Measurements from ENCODE around the gene C14orf119. TPM values are rescaled to one million over a fixed set of nuclear protein-coding genes. Genes with fewer than 3 reads are reported as not detected.

Gene C14orf119, protein sequence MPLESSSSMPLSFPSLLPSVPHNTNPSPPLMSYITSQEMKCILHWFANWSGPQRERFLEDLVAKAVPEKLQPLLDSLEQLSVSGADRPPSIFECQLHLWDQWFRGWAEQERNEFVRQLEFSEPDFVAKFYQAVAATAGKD
- 10 to 100 TPM; 47.0 to 53.8 TPM for total RNA-seq
- long read RNA-seq, transcript C14orf119-201 (2 exons, 3,660 nt): major isoform, 64 of 70 reads
- long read RNA-seq, partial matches to known transcripts: 0 of 70 reads
- long read RNA-seq, other reads (novel, unspliced or antisense): 6 of 70 reads

DNA sequence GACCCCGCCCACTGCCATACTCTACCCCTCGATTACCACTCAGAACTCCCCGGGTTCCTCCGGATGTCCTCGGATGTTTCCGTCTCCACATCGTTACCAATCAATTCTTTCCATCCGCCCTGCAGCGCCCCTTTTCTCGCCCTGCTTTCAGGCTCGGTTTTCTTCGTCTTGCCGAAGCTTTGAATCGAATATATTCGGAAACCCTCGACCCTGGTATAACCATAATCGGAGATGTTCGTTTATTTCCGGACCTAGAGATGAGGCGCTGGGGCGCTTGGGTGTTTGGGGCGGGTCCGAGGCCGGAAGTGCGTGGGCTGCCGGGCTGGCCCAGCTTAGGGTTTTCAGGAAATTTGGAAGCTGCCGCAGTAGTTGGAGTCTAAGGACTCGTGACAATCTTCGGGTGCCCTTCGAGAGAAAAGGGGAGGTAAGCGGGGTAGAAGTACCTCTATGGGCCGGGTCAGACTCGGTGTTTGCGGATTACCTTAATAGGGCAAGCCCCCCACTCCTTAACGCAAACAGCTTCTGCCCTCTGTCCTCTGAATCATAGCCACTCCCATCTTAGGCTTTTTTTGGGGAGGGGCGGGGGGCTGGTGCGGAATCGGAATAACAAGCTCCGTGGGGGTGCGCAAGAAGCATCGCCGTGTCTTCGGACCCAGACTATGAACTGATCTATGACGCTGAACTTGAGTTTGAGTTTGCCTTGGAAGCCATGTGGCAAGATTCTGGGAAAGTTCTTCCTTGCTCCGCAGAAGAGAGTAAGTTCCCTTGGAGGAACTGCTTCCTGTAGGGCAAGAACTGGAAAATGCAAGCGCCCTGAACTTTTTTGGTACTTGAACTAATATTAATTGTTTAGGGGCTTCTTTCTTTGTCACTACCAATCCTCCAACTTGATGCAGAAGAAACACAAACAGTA lies at the start of gene C14orf119:
TSS of gene C14orf119 (plus strand) at position 310 of the 913 bp plus-strand sequence. CDS start 2,154 bp downstream, outside the sequence.
- ATAC-seq: peak; percentile 86
- intact Hi-C loops (cut with DNase I, micrococcal nuclease): no loop called here
- DNase-seq: peak; percentile 100

DNA sequence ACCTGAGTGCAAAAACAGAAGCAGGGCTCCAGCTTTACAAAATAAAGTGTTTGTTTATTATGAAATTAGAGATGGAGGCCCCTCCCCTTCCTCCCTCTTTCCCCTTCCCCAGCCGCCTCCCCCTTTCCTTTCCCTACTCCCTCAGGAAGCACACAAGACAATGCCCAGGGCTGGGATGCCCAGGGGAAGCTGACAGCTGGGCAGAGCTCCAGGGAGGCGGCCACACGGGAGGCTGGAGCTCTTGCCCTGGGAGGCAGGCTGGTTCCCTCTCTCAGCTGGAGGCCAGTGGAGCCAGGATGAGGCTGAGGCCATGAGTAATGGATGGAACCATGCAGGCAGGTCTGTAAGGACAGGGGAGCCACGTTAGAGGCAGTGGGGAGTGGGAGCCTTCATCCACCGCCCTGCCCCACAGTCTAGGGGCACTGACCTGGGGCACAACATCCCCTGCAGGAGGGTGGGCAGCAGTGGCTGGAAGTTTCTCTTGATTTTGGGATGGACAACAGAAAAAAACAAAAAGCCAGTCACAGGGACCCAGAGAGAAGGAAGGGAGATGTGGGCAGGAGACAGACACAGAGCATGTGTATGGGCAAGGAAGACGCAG lies 48.2 kb upstream of the C14orf119 start:
- intact Hi-C loops (cut with DNase I, micrococcal nuclease): no loop called here
- ATAC-seq: no peak
- no peak for DNase-seq

DNA sequence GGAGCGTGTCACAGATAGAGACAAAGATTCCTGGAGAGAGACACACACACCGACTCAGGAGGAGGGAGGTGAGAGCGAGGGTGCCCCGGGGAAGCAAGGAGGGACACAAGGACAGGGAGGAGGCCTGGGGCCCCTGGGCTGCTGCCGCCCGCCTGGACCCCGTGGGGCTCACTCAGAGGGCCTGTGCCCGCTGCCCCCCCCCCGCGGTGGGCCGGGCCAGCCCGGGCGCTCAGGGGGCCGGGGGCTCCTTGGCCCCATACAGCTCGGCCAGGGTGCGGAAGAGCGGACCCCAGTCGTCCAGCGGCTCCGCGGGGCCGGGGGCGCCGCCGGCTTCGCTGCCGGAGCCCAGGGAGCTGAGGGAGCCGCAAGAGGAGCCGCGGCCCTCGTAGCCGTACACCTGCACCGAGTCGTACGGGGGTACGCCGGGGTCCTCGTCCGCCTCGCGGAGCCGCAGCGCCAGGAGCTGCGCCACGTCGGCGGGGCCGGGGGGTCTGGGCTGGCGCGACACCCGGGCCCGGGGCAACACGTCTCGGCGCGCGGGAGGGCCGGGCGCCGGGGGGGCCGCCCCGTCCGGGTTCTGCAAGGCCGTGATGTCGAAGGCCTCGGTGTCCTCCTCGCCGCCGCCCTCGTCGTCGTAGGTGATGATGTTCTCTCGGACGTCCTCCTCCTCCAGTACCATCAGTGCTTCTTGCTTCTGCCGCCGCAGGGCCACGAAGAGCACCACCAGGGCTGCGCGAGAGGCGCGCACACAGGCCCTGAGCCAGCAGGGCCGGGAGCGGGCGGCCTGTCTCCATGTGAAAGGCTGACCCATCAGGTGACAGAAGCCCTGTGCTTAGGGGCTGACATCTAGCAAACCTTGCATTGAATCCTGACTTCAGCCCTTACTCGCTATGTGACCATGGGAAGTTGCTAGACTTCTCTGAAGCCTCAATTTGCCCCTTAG lies 47.3 kb upstream of the C14orf119 start:
- ATAC-seq (no peak), DNase-seq (no peak)
- intact Hi-C loops (cut with DNase I, micrococcal nuclease): no loop called here

DNA sequence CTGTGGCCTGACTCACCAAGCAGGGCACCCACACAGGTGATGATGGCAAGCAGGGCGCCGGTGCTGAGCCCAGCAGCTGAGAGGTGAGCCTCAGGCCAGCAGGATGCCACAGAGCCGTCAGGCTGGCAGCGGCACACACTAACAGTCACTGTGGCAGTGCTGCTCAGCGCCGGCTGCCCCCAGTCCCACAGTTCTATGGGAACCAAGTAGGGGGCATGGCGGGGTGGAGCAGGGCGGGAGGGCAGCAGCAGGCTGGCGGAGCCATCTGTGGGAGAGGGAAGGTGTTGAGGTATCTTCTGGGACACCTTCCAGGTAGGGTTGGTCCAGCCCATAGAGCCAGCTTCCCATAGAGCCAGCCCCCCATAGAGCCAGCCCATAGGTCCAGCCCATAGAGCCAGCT lies 46.3 kb upstream of the C14orf119 start:
- ATAC-seq (no peak), DNase-seq (no peak)
- intact Hi-C loops (cut with DNase I, micrococcal nuclease): no loop called here

DNA sequence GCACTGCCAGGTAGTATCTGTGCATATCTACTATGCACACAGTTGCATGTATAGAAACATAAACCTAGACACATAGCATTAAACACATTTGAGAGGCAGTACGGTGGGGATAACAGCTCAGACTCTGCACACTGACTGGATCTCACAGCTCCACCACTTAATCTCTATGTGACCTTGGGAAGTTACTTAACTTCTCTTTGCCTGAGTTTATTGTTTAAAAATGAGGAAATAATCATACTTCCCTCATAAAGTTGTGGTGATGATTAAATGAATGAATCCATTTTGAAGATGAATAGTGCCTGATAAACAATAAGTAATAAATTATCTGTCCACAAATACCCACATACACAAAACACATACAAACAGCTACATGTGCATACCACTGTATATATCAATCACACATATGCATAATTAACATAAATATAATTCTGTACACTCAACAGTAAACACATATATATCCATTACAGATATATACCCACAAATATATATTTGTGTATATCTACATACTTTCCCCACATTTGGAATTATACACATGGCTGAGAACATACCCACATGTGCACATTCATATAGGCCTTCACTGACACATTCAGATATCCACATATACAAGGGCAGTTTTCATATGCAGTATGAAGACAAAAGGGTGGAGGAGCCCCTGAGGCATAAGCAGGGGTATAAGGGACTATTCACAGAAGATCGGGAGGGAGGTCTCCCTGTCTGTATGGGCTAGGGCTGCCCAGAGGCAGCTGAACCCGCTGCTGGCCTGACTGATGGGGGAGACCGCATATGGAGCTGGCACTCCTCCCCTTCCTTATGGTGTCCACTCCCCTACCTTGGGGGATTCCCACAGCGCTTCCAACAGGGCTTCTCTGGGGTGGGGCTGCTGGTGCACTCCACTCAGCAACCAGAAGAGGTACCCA lies 43.9 kb upstream of the C14orf119 start:
- DNase-seq: no peak
- no peak for ATAC-seq
- intact Hi-C loops (cut with DNase I, micrococcal nuclease): no loop called here

DNA sequence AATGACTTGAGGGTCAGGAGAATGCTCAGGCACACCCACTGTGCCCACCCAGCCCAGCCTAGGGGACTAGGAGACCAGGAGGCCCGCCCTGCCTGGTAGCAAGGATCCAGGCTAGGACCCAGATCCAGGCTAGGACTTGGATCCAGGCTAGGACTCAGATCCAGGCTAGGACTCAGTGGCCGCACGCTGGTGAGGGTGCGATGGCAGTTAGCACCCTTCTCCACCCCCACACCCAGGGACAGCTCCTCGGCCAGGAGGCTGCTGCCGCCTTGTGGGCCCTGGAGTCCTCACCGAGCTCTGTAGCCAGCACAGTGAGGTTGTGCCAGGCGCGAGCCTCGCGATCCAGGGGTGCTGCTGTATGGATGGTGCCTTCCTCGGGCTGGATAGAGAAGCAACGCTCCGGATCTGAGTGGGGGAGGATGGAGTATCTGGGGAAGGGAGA lies 43.1 kb upstream of the C14orf119 start:
- intact Hi-C loops (cut with DNase I, micrococcal nuclease): no loop called here
- no peak for DNase-seq
- ATAC-seq: no peak

DNA sequence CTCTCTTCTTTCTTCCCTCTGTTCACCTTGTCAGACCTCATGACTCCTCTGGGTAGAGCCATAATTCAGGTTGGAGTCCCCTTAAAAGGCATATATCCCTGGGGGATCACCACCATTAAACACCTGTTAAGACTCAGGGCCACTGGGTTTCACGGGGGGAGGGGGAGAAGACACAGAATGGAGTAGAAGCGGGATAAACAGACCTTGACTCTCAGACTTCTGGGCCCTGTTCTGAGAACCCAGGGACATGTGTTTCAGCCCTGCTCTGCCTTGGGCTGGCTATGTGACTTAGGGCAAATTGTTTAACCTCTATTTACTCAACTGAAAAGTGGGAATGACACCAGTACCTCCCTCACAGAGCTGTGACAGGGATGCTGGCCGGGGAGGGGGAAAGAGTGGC lies 42.6 kb upstream of the C14orf119 start:
- intact Hi-C loops (cut with DNase I, micrococcal nuclease): no loop called here
- no peak for DNase-seq
- no peak for ATAC-seq

DNA sequence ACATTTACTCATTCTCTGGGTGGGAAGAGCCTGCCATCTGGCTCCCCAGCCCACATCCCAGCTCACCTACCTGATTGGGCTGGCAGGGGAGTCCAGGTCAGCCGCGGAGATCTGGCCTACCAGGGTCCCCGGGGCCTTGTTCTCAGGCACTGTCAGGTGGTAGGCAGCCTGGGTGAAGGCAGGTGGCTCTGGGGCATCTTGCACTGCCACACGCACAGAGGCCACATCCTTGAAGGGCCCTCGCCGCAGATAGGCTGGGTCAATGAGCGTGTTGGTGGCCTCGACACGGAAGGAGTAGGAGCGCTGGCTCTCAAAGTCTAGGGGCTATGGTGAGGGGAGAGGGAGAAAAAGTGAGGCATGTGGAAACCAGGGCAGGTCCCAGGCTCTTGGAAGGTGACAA lies 41.9 kb upstream of the C14orf119 start:
- DNase-seq (no peak), ATAC-seq (no peak)
- intact Hi-C loops (cut with DNase I, micrococcal nuclease): no loop called here

DNA sequence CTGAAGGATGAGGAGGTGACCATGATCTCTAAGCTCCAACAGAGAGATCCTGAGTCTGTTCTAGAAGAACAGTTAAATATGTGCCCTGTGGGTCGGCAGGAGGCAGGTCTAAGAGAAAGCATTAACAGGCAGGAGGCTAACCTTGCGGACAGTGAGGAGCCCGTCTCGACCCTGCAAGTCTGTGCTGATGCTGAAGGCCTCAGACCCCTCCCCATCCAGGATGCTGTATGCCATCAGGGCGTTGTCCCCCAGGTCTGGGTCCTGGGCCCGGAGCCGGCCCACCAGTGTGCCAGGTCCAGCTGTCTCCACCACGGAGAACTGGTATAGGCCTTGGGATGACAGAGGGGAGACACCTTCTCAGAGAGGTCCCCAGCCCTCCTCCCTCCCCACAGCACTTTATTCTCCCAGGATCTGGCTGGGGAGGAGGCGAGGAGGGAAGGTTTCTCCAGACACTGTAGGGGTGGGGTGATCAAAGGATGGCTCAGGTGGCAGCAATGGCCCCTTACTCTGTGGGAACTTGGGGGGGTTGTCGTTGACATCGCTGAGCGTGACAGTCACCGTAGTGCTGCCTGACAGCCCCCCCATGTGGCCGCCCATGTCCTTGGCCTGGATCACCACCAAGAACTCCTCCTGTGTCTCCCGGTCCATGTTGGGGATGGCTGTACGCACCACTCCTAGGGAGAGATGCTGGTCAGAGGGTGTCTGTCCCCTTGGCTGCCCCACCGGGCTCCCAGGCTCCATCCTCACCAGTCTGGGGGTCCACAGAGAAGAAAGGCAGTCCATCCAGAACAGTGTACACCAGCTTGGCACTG lies 41.1 kb upstream of the C14orf119 start:
- intact Hi-C loops (cut with DNase I, micrococcal nuclease): no loop called here
- no peak for DNase-seq
- no peak for ATAC-seq

DNA sequence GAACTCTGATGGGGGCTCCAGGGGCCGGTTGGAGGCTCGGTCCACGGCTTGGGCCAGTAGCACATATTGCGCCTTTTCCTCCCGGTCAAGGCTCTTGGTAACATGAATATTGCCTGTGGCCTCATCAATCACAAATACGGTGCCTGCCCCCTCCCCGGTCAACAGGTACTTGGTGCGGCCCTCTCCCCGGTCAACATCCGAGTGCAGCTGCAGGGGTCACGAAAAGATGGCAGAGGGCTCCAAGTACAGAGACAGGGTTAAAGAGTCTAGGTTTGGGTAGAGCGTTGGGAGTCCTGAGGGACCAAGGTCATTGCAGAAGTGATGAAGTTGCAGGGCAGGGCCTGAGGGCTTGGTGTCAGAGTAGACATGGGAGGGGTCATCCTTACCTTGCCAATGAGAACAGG lies 40.2 kb upstream of the C14orf119 start:
- intact Hi-C loops (cut with DNase I, micrococcal nuclease): loop anchor here in 1 of 2 donors (5.0 kb wide), 1 partner anchor 68 kb away; no protein-coding TSS in a partner anchor
- ATAC-seq (no peak), DNase-seq (no peak)

DNA sequence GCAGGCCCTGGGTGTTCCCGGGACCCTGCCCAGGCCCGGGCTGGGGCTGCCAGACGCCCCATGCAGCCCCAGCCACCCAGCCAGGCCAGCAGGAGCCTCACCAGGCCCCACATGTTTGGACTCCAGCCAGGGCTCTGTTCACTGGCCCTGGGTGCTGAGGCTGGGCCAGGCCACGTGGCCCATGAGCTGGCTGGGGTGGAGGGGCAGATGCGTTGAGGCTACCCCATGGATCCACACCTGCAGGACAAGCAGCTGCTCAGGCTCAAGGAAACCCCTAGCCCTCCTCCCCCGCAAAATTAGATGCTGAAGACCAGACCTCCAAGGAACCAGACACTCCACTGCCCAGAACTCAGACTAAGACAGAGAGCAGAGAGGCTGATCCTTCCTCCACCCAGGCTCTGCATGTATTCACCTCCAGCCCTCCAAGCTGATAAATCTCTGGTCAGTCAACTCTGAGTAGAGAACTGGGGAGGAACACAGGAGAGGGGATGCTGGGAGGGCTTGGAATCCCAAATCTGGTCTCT lies 39.6 kb upstream of the C14orf119 start:
- intact Hi-C loops (cut with DNase I, micrococcal nuclease): loop anchor here (2.0 to 5.0 kb wide), 2 partner anchors 68 to 69 kb away; no protein-coding TSS in a partner anchor
- no peak for ATAC-seq
- no peak for DNase-seq

DNA sequence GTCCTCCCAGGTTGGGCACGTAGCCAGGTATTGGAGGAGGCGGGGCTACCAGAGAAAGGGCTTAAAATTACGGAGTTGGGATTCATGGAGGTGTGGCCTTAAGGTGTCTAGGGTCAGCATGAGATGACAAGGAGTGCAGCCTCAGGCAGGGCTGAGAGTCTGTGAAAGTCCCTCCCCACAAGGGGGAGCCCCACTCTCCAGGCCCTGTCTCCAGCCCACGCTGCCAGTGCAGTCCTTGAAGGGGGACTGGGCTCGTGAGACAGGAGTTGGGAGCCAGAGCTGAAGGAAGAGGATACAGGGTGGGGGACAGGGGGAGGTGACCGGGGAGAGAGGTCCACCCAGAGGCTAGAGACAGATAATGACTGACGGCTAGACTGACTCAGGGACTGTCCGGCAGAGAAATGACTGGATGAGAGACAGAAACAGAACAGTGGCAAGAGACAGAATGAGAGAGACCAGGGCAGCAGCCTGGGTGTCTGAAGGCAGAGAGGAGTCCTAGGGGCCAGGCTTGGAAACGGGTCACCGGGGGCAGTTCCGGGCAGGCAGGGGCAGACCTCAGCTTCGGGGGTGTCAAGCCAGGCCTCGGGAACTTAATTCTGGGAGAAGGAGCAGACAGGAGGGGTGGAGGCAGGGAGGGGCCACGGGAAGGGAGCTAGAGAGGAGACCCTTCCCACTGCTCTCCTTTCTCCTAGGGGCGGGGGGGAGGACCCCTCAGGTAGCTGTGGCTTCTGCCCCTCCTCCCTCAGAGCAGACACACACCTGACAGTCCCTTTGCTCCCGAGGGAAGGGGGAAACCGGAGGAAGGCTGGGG lies 39.0 kb upstream of the C14orf119 start:
- intact Hi-C loops (cut with DNase I, micrococcal nuclease): loop anchor here (2.0 to 5.0 kb wide), 2 partner anchors 69 to 70 kb away; no protein-coding TSS in a partner anchor
- DNase-seq (peak; percentile 62 to 80), ATAC-seq (peak; percentile 60)

DNA sequence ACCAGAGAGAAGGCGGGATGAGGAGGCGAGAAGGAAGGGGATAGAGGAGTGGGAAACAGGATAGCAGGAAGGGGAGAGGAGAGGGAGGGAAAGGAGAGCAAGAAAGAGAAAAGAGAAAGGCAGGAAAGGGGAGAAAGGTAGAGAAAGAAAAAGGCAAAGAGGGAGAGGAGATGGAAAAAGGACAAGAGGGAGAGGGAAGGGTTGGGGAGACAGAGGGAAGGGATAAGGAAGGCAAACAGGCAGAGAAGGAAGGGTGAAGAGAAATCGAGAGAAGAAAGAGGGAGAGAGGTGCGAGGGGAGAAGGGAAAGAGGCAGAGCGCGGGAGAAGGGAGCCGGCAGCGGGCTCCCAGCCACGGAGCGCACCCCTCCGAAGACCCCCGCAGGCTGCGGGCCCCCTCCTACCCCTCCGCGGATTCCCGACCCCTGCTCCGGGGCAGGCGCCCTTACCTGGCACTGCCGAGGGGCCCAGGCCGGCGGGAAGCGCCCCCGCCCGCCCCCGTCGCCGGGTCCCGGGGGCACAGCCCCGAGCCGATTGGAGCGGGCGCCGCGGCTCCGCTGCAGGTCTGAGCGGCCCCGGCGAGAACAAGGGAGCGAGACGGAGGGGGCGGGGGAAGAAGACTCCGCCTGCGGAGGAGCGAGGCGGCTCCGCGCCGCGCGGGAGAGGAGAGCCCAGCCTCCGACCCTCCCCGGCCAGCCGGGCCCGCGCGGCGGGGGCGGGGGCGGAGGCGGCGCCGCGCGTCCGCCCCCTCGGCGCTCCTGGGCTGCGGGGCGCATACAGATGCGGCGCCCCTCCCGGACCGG lies 38.1 kb upstream of the C14orf119 start, which contains the start of gene CDH24:
TSS of gene CDH24 (minus strand) at position 565 of the 801 bp plus-strand sequence. CDS start 1,787 bp downstream, outside the sequence.
- intact Hi-C loops (cut with DNase I, micrococcal nuclease): loop anchor here (2.0 to 5.0 kb wide), 2 partner anchors 70 kb away; no protein-coding TSS in a partner anchor
- peak; percentile 71 to 85 for DNase-seq
- ATAC-seq: peak; percentile 71
